SU-DHL-6 (cell line): Measurements from ENCODE around the gene PSKH1.

Source experiments
- H2AFZ ChIP-seq: fragments of 200-600 bp; sonication (generic); 2 replicates; pipeline ENCODE4 v1.6.1; 2014; ENCODE audit warnings: low read depth, mild to moderate bottlenecking, moderate library complexity, mixed read lengths, antibody characterized with exemption, low read length; ENCODE audit not compliant: severe bottlenecking
- H3F3A ChIP-seq: fragments of 200-600 bp; shearing (Covaris generic); 2 replicates; pipeline ENCODE4 v1.6.0; 2016; ENCODE audit warnings: antibody characterized with exemption, mild to moderate bottlenecking; ENCODE audit not compliant: insufficient read depth
- H3K27ac ChIP-seq: fragments of 200-600 bp; sonication (generic); 2 replicates; pipeline ENCODE4 v1.5.1; 2016; ENCODE audit warnings: low read depth, mild to moderate bottlenecking, low read length, moderate library complexity, mixed read lengths
- H3K27me3 ChIP-seq: fragments of 200-600 bp; sonication (generic), shearing (Covaris generic); 2 replicates; pipeline ENCODE4 v1.6.0; 2014; ENCODE audit warnings: mild to moderate bottlenecking, low read length
- H3K36me3 ChIP-seq: fragments of 200-600 bp; sonication (generic); 2 replicates; pipeline ENCODE4 v1.6.1; 2014; ENCODE audit warnings: mild to moderate bottlenecking, low read length, mixed read lengths
- H3K4me2 ChIP-seq: fragments of 300-600, 200-600 bp; shearing (Covaris generic), sonication (generic); 2 replicates; pipeline ENCODE4 v1.6.0; 2014; ENCODE audit warnings: low read length, low read depth, mild to moderate bottlenecking; ENCODE audit not compliant: poor library complexity, severe bottlenecking
- H3K4me3 ChIP-seq: fragments of 200-600 bp; sonication (generic); 2 replicates; pipeline ENCODE4 v1.5.1; 2014; ENCODE audit warnings: antibody characterized with exemption, low read length, mild to moderate bottlenecking, mixed read lengths; ENCODE audit not compliant: insufficient read depth, poor library complexity, severe bottlenecking
- H3K79me2 ChIP-seq: fragments of 200-600 bp; sonication (generic); 2 replicates; pipeline ENCODE4 v1.6.1; 2014; ENCODE audit warnings: mild to moderate bottlenecking, low read length, moderate library complexity; ENCODE audit not compliant: insufficient read depth
- H3K9ac ChIP-seq: fragments of 200-600 bp; sonication (generic); 2 replicates; pipeline ENCODE4 v1.7.0; 2014; ENCODE audit warnings: mild to moderate bottlenecking, low read length
- H3K9me2 ChIP-seq: fragments of 200-600 bp; sonication (generic); replicated peaks from 2 replicates; pipeline ENCODE4 v1.6.1; 2014; ENCODE audit warnings: low read length; ENCODE audit not compliant: insufficient read depth
- H3K9me3 ChIP-seq: fragments of 200-600 bp; sonication (generic); 2 replicates; pipeline ENCODE4 v1.6.1; 2014; ENCODE audit warnings: low read length, mixed read lengths; ENCODE audit not compliant: insufficient read depth
- H4K20me1 ChIP-seq: fragments of 200-600 bp; sonication (generic); 2 replicates; pipeline ENCODE4 v1.6.1; 2014; ENCODE audit warnings: low read depth, mild to moderate bottlenecking, antibody characterized with exemption, low read length, moderate library complexity, mixed read lengths
- EZH2phosphoT487 ChIP-seq: fragments of 200-600 bp; sonication (generic), shearing (Covaris generic); conservative IDR thresholded peaks from 2 replicates; pipeline ENCODE4 v1.6.1; 2018; ENCODE audit warnings: mild to moderate bottlenecking, antibody characterized with exemption, low read length, moderate library complexity, mixed read lengths
- TF ChIP-seq, protein P1 (sequence below): fragments of 200-600 bp; sonication (generic); IDR thresholded peaks from one replicate; pipeline ENCODE4 v1.5.1; 2017; ENCODE audit warnings: antibody characterized with exemption, mild to moderate bottlenecking, low read length, moderate library complexity; ENCODE audit not compliant: insufficient read depth, poor library complexity, severe bottlenecking

Gene PSKH1

DNA sequence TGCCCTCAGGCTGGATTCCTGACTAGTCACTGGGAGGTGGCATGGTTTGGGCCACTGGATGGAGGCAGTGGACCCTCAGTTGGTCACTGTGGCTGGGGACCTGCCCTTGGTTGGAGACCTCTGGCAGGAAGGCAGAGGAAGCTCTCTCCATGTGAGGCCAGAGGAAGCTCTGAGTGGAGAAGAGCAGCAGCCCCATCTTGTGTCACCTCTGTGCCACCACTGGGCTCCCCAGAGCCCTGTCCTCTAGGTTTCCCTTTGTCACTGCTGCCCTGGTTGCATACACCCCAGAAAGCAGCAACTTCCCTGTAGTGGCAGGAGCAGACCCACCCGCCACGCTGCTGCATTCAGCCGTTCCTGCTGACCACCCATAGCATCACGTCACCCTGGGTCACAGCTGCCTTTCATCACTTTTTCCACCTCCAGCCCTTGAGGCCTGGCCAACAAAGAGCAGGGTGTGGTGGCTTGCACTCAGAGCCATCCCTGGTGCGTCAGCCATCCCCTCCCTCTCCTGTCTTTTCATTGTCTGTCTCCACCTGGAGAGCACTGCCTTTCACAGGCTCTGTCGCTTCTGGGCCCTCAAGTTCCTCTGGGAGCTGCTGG, 26.7 kb downstream of the PSKH1 start:
- H3K9me3 ChIP-seq, result no peaks in the 10 kb centered on the region
- H2AFZ ChIP-seq, result no peak overlapping the region
- H3F3A ChIP-seq, result no peaks in the 10 kb centered on the region
- H3K9ac ChIP-seq, result no peak overlapping the region
- no peak overlapping the region for H3K4me3 ChIP-seq
- H3K79me2 ChIP-seq, result no peaks in the 10 kb centered on the region
- H3K4me2 ChIP-seq, result no peak overlapping the region
- H3K9me2 ChIP-seq, result no peaks in the 10 kb centered on the region
- no peak for TF ChIP-seq EZH2phosphoT487
- TF ChIP-seq, protein P1, sequence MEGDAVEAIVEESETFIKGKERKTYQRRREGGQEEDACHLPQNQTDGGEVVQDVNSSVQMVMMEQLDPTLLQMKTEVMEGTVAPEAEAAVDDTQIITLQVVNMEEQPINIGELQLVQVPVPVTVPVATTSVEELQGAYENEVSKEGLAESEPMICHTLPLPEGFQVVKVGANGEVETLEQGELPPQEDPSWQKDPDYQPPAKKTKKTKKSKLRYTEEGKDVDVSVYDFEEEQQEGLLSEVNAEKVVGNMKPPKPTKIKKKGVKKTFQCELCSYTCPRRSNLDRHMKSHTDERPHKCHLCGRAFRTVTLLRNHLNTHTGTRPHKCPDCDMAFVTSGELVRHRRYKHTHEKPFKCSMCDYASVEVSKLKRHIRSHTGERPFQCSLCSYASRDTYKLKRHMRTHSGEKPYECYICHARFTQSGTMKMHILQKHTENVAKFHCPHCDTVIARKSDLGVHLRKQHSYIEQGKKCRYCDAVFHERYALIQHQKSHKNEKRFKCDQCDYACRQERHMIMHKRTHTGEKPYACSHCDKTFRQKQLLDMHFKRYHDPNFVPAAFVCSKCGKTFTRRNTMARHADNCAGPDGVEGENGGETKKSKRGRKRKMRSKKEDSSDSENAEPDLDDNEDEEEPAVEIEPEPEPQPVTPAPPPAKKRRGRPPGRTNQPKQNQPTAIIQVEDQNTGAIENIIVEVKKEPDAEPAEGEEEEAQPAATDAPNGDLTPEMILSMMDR, result no peak
- no peaks in the 10 kb centered on the region for H4K20me1 ChIP-seq
- no peaks in the 10 kb centered on the region for H3K36me3 ChIP-seq
- H3K27ac ChIP-seq, result no peak overlapping the region
- H3K27me3 ChIP-seq, result no peaks in the 10 kb centered on the region

DNA sequence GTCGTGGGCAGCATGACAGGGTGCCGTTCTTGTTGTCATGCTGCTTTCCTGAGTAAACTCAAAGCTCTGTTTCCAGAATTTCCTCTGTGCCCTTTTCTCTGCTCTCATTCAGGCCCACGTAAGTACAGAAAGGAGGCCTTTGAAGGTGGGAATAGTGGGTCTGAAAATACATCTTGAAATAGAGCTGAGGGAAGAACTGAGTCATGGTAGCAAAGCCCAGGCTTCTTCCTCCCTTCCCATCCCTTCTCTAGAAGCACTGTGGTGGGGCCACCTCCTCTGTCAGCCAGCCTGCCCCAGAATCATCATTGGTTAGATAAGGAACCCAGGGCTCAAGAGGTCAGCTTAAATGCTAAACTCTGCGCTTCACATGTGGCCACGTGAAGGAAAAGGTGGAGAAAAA, 29.2 kb downstream of the PSKH1 start:
- Histone ChIP-seq H2AFZ (no peak overlapping the region), H3F3A (no peaks in the 10 kb centered on the region), H3K9me3 (no peaks in the 10 kb centered on the region), H4K20me1 (no peaks in the 10 kb centered on the region; the same call in 1 of the 2 replicates), H3K9me2 (no peaks in the 10 kb centered on the region), H3K36me3 (no peaks in the 10 kb centered on the region), H3K27me3 (no peaks in the 10 kb centered on the region), H3K27ac (no peak overlapping the region), H3K4me2 (no peak overlapping the region), H3K79me2 (no peaks in the 10 kb centered on the region), H3K9ac (no peak overlapping the region), H3K4me3 (no peak overlapping the region)
- TF ChIP-seq, protein P1, result no peak
- no peak for TF ChIP-seq EZH2phosphoT487

DNA sequence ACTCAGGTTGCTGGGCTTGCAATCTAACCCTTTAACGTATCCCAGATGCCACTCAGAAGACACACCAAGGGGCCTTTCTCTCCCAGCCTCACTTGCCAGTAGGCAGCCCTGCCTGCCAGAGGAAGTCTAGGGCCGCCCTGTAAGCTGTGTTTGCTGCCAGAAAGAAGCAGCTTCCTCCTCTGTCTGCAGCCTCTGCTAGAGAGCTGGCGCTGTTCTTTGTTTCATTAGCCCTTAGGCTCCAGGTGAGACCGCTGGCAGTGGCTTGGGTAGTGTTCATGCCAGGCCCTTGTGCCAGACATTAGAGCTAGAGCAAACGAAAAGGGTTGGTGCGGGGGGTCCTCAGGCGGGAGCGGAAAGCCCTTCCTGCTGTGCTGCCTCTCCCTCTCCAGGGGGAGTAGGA, 29.7 kb downstream of the PSKH1 start:
- no peak overlapping the region for H3K27ac ChIP-seq
- no peak overlapping the region for H3K4me3 ChIP-seq
- H3K9me3 ChIP-seq, result no peaks in the 10 kb centered on the region
- no peak overlapping the region for H2AFZ ChIP-seq
- no peaks in the 10 kb centered on the region for H3K36me3 ChIP-seq
- H3F3A ChIP-seq, result no peaks in the 10 kb centered on the region
- no peaks in the 10 kb centered on the region for H3K9me2 ChIP-seq
- H3K27me3 ChIP-seq, result no peaks in the 10 kb centered on the region
- TF ChIP-seq, protein P1, result no peak
- no peak for TF ChIP-seq EZH2phosphoT487
- H3K79me2 ChIP-seq, result no peaks in the 10 kb centered on the region
- H4K20me1 ChIP-seq, result no peaks in the 10 kb centered on the region; the same call in 1 of the 2 replicates
- H3K9ac ChIP-seq, result no peak overlapping the region
- no peak overlapping the region for H3K4me2 ChIP-seq
